ENCODE results near the gene SP4.

The SP4 gene

DNA sequence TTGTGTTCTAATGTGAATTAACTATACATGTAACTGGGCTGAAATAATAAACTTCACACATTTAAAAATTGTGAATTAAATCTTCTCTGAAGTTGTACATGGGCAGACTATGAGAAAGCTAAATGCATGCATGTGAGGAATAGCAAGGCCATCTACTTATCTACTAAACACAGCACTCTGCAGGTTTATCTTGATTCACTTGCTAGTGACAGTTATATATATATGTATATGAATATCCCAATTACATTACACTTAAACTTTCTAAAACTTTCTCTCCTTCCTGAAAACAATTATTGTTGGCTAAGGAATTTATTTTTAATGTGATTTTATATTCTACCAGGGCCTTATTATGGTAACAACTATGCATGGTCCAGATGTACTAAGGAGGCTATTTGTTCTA is 5.1 kb upstream of the SP4 start:
- Histone ChIP-seq H3K4me3 (ENCODE audit: low read depth, low read length) (no peak overlapping the region), H3K9me3 (ENCODE audit: control insufficient read depth, insufficient read depth, low read length) (no peaks in the 10 kb centered on the region), H3K36me3 (ENCODE audit: control insufficient read depth, insufficient read depth, low read length) (no peaks in the 10 kb centered on the region), H3K9ac (ENCODE audit: low read depth, low read length) (no peak overlapping the region), H3K27me3 (ENCODE audit: control insufficient read depth, insufficient read depth, low read length) (no peaks in the 10 kb centered on the region), H3K4me1 (ENCODE audit: control insufficient read depth, insufficient read depth, low read length) (peaks cover 7% of the 10 kb centered on the region)

DNA sequence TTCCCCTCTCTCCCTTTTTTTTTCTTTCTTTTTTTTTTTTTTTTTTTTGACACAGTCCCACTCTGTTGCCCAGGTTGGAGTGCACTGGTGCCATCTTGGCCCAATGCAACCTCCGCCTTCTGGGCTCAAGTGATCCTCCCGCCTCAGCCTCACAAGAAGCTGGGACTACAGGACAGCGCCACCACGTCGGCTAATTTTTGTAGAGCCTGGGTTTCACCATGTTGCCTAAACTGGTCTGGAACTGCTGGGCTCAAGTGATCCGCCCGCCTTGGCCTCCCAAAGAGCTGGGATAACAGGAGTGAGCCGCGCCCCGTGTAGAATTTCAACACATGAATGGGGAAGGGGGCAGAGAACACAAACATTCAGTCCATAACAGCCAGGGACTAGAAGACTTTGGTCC is 2.6 kb upstream of the SP4 start:
- no peak overlapping the region for H3K4me3 ChIP-seq (ENCODE audit: low read depth, low read length)
- no peaks in the 10 kb centered on the region for H3K9me3 ChIP-seq (ENCODE audit: control insufficient read depth, insufficient read depth, low read length)
- H3K4me1 ChIP-seq (ENCODE audit: control insufficient read depth, insufficient read depth, low read length) = peaks cover 14% of the 10 kb centered on the region
- no peak overlapping the region for H3K9ac ChIP-seq (ENCODE audit: low read depth, low read length)
- H3K36me3 ChIP-seq (ENCODE audit: control insufficient read depth, insufficient read depth, low read length) = no peaks in the 10 kb centered on the region
- no peaks in the 10 kb centered on the region for H3K27me3 ChIP-seq (ENCODE audit: control insufficient read depth, insufficient read depth, low read length)

DNA sequence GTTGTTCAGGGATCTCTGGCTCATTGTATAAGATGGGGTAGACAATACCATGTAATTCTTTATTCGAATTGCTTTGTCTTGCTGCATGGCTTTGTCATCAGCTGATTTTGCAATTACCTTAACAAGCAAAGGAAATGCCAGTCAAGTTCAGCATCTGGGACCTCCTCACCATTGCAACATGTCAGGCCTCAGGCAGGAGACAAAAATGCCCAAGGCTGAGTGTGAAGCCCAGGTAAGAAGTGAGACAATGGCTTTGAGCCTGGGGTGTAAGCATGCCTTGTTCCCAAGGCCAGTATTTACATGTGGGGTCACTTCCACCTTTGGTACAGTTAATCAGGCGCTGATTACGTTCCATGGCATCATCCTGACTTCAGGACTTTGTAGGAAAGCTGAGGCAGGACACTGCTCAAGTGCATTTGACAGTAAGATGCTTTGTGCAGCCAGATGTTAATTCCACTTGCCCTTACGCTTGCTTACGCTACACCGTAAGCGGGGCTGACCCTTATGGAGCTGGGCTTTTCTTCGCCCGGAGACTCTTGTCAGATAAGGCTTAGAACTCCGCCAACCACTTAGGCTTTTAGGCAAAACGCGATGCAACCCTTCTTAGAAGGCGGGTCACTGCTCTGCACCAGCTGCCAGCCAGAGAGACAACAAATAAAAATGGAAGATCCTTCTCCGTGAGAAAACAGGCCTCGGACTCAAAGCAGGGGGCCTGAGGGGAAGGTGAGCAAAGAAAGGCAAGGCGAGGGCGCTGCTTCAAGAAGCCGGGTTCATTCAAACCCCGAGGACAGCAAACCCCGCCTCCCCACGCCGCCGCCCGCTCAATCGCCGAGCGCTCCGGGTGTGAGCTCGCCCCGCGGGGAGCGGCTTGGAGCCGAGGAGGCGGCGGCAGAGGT is 1.3 kb upstream of the SP4 start:
- Histone ChIP-seq H3K27me3 (ENCODE audit: control insufficient read depth, insufficient read depth, low read length) (no peaks in the 10 kb centered on the region), H3K4me1 (ENCODE audit: control insufficient read depth, insufficient read depth, low read length) (peaks cover 15% of the 10 kb centered on the region), H3K4me3 (ENCODE audit: low read depth, low read length) (peak overlapping the region; percentile 51), H3K9me3 (ENCODE audit: control insufficient read depth, insufficient read depth, low read length) (no peaks in the 10 kb centered on the region), H3K36me3 (ENCODE audit: control insufficient read depth, insufficient read depth, low read length) (no peaks in the 10 kb centered on the region), H3K9ac (ENCODE audit: low read depth, low read length) (peak overlapping the region; percentile 49)

DNA sequence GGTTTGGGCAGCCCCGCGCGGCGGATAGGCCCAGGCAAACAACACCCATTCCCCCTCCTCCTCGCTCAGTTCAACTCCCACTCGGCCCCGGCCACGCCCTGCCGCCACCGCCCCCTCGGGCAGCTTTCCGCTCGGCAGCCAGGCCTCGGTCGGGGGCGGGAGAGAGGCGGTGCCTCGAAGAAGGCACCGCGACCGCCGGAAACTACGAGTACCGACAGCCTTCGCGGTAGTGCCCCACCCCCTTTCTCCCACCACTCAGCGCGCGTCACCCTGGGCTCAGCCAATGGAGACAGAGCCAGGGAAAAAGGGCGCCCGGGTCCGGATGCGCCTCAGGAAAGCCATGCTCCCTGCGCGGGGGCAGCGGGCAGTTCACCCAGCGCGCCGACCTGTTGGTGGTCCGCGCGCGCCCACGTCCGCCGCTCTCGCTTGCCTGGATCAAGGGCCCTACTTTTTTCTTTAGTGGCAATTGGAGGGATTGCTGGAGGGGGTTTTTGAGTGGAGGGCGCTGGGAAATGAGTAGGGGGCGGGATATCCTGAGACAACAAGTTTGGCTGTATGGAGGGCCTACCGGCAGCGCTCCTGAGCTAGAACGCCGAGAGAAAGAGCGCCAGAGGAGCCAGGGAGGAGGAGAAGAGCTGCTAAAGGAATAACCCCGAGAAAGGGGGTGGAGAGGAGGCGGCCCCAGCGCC is 557 bp upstream of the SP4 start:
- Histone ChIP-seq H3K9me3 (ENCODE audit: control insufficient read depth, insufficient read depth, low read length) (no peaks in the 10 kb centered on the region), H3K4me1 (ENCODE audit: control insufficient read depth, insufficient read depth, low read length) (peaks cover 20% of the 10 kb centered on the region), H3K27me3 (ENCODE audit: control insufficient read depth, insufficient read depth, low read length) (no peaks in the 10 kb centered on the region), H3K4me3 (ENCODE audit: low read depth, low read length) (peak overlapping the region; percentile 84), H3K9ac (ENCODE audit: low read depth, low read length) (peak overlapping the region; percentile 89), H3K36me3 (ENCODE audit: control insufficient read depth, insufficient read depth, low read length) (no peaks in the 10 kb centered on the region)

DNA sequence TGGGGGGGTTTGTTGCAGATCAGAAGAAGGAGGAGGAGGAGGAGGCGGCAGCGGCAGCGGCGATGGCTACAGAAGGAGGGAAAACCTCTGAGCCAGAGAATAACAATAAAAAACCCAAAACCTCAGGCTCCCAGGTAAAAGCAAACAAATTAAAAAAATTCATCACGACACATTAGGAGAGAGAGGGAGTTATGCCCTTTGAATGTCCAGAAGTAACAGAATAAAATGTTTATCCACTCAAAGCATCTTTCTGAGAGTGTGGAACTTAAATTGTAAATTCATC is 717 bp downstream of the SP4 start:
- peak overlapping the region; percentile 80 for H3K4me3 ChIP-seq (ENCODE audit: low read depth, low read length)
- H3K9ac ChIP-seq (ENCODE audit: low read depth, low read length) = peak overlapping the region; percentile 61
- no peaks in the 10 kb centered on the region for H3K9me3 ChIP-seq (ENCODE audit: control insufficient read depth, insufficient read depth, low read length)
- peaks cover 21% of the 10 kb centered on the region for H3K4me1 ChIP-seq (ENCODE audit: control insufficient read depth, insufficient read depth, low read length)
- no peaks in the 10 kb centered on the region for H3K27me3 ChIP-seq (ENCODE audit: control insufficient read depth, insufficient read depth, low read length)
- H3K36me3 ChIP-seq (ENCODE audit: control insufficient read depth, insufficient read depth, low read length) = no peaks in the 10 kb centered on the region

DNA sequence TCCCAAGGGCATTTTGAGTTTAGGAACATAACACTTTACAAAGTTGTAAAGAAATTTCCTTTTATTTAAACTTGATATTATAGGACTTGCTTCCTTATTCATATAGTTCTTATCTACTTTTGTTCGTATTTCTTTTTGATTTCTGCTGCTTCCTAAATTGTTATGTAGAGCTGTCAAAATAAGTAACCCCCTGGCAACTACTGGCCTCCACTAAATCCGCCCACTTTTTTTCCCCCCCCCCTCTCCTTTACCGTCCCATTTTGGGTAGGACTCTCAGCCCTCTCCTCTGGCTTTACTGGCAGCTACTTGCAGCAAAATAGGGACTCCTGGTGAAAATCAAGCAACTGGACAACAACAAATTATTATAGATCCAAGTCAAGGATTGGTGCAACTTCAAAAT is 1.1 kb downstream of the SP4 start:
- peak overlapping the region; percentile 61 for H3K9ac ChIP-seq (ENCODE audit: low read depth, low read length)

DNA sequence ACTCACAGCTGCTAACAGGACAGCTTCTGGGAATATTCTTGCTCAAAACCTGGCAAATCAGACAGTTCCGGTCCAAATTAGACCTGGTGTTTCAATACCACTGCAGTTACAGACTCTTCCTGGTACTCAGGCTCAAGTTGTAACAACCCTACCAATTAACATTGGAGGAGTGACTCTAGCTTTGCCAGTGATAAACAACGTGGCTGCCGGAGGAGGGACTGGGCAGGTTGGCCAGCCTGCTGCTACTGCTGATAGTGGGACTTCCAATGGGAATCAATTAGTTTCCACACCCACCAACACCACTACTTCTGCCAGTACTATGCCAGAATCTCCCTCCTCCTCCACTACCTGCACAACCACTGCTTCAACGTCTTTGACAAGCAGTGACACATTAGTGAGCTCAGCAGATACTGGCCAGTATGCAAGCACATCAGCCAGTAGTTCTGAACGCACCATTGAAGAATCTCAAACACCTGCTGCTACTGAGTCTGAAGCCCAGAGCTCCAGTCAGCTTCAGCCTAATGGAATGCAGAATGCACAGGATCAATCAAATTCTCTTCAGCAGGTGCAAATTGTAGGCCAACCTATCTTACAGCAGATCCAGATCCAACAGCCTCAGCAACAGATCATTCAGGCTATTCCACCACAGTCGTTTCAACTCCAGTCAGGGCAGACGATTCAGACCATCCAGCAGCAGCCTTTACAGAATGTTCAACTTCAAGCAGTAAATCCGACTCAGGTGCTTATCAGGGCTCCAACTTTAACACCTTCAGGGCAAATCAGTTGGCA is 2.1 kb downstream of the SP4 start:
- Histone ChIP-seq H3K4me3 (ENCODE audit: low read depth, low read length) (peak overlapping the region; percentile 14), H3K9me3 (ENCODE audit: control insufficient read depth, insufficient read depth, low read length) (no peaks in the 10 kb centered on the region), H3K27me3 (ENCODE audit: control insufficient read depth, insufficient read depth, low read length) (no peaks in the 10 kb centered on the region), H3K4me1 (ENCODE audit: control insufficient read depth, insufficient read depth, low read length) (peaks cover 25% of the 10 kb centered on the region), H3K9ac (ENCODE audit: low read depth, low read length) (no peak overlapping the region), H3K36me3 (ENCODE audit: control insufficient read depth, insufficient read depth, low read length) (no peaks in the 10 kb centered on the region)

More for the DNA sequence above, 1.1 kb downstream of the SP4 start:
- Histone ChIP-seq H3K9me3 (ENCODE audit: control insufficient read depth, insufficient read depth, low read length) (no peaks in the 10 kb centered on the region), H3K36me3 (ENCODE audit: control insufficient read depth, insufficient read depth, low read length) (no peaks in the 10 kb centered on the region), H3K4me1 (ENCODE audit: control insufficient read depth, insufficient read depth, low read length) (peaks cover 21% of the 10 kb centered on the region), H3K4me3 (ENCODE audit: low read depth, low read length) (peak overlapping the region; percentile 80), H3K27me3 (ENCODE audit: control insufficient read depth, insufficient read depth, low read length) (no peaks in the 10 kb centered on the region)

DNA sequence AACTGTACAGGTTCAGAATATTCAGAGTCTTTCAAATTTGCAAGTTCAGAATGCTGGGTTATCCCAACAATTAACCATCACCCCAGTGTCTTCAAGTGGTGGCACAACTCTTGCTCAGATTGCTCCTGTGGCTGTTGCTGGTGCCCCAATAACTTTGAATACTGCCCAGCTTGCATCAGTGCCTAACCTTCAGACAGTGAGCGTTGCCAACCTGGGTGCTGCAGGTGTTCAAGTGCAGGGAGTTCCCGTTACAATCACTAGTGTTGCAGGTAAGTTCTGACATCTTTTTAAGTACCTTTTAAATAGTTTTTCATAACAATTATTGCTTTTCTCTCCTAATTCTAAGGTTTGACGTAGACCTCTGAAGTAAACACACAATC is 2.7 kb downstream of the SP4 start:
- Histone ChIP-seq H3K36me3 (ENCODE audit: control insufficient read depth, insufficient read depth, low read length) (no peaks in the 10 kb centered on the region), H3K9me3 (ENCODE audit: control insufficient read depth, insufficient read depth, low read length) (no peaks in the 10 kb centered on the region), H3K9ac (ENCODE audit: low read depth, low read length) (no peak overlapping the region), H3K4me3 (ENCODE audit: low read depth, low read length) (peak overlapping the region; percentile 14), H3K27me3 (ENCODE audit: control insufficient read depth, insufficient read depth, low read length) (no peaks in the 10 kb centered on the region), H3K4me1 (ENCODE audit: control insufficient read depth, insufficient read depth, low read length) (peaks cover 26% of the 10 kb centered on the region)

DNA sequence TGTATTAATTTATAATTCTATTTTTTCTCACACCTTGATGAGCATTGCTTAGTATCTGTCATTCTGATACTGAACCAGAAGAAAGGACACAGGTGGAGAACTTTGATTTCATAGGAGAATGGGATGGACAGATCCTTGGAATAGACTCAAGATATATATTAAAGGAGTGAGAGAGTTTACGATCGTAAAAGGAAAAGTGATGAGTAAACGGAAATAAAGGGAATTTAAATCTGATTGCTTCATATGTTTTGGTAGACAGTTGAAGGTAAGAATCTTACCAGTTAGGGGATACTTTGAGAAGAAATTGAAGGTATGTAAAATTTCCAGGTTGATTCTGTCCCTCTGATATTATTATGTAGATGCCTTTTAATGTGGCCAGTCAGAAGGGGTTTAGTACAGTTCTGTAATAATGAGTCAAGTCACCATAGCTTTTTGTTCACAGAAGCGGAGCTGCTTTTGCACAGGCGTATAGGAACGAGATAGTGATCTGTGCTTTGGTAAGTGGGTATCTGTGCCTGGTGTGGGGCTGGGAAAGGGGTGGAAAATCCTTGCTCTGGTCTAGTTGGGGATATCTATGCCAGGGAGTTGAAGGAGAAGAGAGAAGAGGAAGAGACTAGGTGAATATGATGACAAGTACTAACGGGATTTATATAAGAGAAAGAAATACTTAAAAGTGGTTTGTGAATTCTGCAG is 15.4 kb downstream of the SP4 start:
- no peaks in the 10 kb centered on the region for H3K4me1 ChIP-seq (ENCODE audit: control insufficient read depth, insufficient read depth, low read length)
- H3K9ac ChIP-seq (ENCODE audit: low read depth, low read length) = no peak overlapping the region
- no peaks in the 10 kb centered on the region for H3K27me3 ChIP-seq (ENCODE audit: control insufficient read depth, insufficient read depth, low read length)
- no peak overlapping the region for H3K4me3 ChIP-seq (ENCODE audit: low read depth, low read length)
- no peaks in the 10 kb centered on the region for H3K9me3 ChIP-seq (ENCODE audit: control insufficient read depth, insufficient read depth, low read length)
- no peaks in the 10 kb centered on the region for H3K36me3 ChIP-seq (ENCODE audit: control insufficient read depth, insufficient read depth, low read length)

DNA sequence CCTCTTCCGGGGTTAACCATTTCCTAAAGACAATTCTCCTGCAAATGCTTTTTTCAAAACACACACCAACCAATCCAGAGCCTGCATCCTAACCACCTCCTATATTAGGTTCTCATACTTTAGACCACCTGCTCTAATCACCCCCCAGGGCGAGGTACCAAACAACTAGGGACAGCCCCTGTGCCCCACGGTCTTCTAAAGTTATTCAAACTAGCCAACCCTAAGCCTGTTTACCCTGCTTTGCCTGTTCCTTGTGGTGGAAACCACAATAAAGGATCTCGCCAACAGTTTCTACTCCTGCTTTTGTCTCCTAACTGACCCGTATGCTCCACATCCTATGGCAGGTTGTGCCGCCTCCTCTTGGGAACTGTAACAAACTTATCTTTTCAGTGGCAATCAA is 21.1 kb downstream of the SP4 start:
- H3K9ac ChIP-seq (ENCODE audit: low read depth, low read length) = no peak overlapping the region
- H3K4me3 ChIP-seq (ENCODE audit: low read depth, low read length) = no peak overlapping the region
- no peaks in the 10 kb centered on the region for H3K4me1 ChIP-seq (ENCODE audit: control insufficient read depth, insufficient read depth, low read length)
- H3K27me3 ChIP-seq (ENCODE audit: control insufficient read depth, insufficient read depth, low read length) = no peaks in the 10 kb centered on the region
- peaks cover 15% of the 10 kb centered on the region for H3K36me3 ChIP-seq (ENCODE audit: control insufficient read depth, insufficient read depth, low read length)
- peaks cover 17% of the 10 kb centered on the region for H3K9me3 ChIP-seq (ENCODE audit: control insufficient read depth, insufficient read depth, low read length)

DNA sequence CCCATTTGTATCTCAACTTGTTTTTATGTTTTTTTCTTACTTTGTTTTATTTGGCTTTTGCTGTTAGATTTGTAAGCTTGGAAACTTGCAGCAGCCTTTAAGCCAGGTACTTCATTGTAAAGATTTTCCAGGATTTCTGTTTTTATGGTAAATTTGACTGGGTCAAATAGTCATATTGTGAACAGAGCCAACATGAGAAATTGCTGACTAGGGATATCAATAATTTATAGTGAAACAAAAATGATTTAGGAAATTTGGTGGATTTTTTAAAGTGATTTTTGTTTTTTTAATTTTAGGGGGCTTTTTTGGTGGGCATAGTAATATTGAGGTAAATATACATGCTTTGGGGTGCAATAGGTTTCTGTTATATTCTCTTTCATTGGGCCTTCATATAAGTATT is 22.2 kb downstream of the SP4 start:
- H3K9ac ChIP-seq (ENCODE audit: low read depth, low read length) = no peak overlapping the region
- H3K9me3 ChIP-seq (ENCODE audit: control insufficient read depth, insufficient read depth, low read length) = peaks cover 28% of the 10 kb centered on the region
- no peaks in the 10 kb centered on the region for H3K4me1 ChIP-seq (ENCODE audit: control insufficient read depth, insufficient read depth, low read length)
- H3K4me3 ChIP-seq (ENCODE audit: low read depth, low read length) = no peak overlapping the region
- H3K36me3 ChIP-seq (ENCODE audit: control insufficient read depth, insufficient read depth, low read length) = peaks cover 19% of the 10 kb centered on the region
- H3K27me3 ChIP-seq (ENCODE audit: control insufficient read depth, insufficient read depth, low read length) = no peaks in the 10 kb centered on the region

All from iPS-15b (cell line).